A549 (cell line): Measurements from ENCODE around the gene CDC6. TPM values are rescaled to one million over a fixed set of nuclear protein-coding genes. Genes with fewer than 3 reads are reported as not detected.

Experiments used
- ATAC-seq, 2 experiments: fragments of 200-7000 bp in 1 of 2; fragments of >200 bp in 1 of 2; cut with Nextera tagmentation in 1 of 2; cut with Tn5 transposase in 1 of 2; 3 replicates each; pipeline versions ENCODE4 v1.8.0 to v1.9.1; 2018 to 2020; ENCODE audit warnings: mild to moderate bottlenecking in 1 of 2, moderate library complexity in 1 of 2
- CTCF ChIA-PET: fragments of 300-600 bp; sonication (Branson Sonifier 250); formaldehyde crosslinking; extraction: SDS; loops from one replicate; lab custom pipeline; 2021; ENCODE audit warnings: antibody characterized with exemption, inconsistent platforms; lab: Yijun Ruan, JAX
- POLR2A ChIA-PET: fragments of 350-600 bp; formaldehyde crosslinking; extraction: SDS; loops from one replicate; lab custom pipeline; 2021; ENCODE audit warnings: antibody characterized with exemption, inconsistent platforms; lab: Yijun Ruan, JAX
- DNase-seq, 2 experiments: peaks; one replicate each; pipeline versions ENCODE4 v3.0.0 to v3.0.0-alpha.2; 2011 to 2016; ENCODE audit warnings: low read depth in 1 of 2, low spot score in 1 of 2
- FAIRE-seq: peaks from 2 replicates; lab custom pipeline; 2011; peaks lifted over from hg19 to GRCh38; lab: Jason Lieb, UNC
- H3K27ac ChIP-seq, 2 experiments: fragments of >200 bp; sonication (Bioruptor Twin); formaldehyde crosslinking; 3 replicates each; pipeline ENCODE4 v1.5.1; 2016 to 2017
- H3K4me1 ChIP-seq: fragments of >200 bp; sonication (Bioruptor Twin); formaldehyde crosslinking; 3 replicates; pipeline ENCODE4 v1.6.1; 2016
- H3K4me2 ChIP-seq: fragments of >200 bp; sonication (Bioruptor Twin); formaldehyde crosslinking; 3 replicates; pipeline ENCODE4 v1.6.1; 2016
- H3K4me3 ChIP-seq: fragments of >200 bp; sonication (Bioruptor Twin); formaldehyde crosslinking; 3 replicates; pipeline ENCODE4 v1.5.1; 2016
- H3K9me3 ChIP-seq: fragments of >200 bp; sonication (Bioruptor Twin); formaldehyde crosslinking; 3 replicates; pipeline ENCODE4 v1.6.1; 2016
- BHLHE40 ChIP-seq: IDR thresholded peaks from 2 replicates; pipeline ENCODE4 v1.6.1; 2012; ENCODE audit warnings: low read depth, low read length, inconsistent platforms
- CBX2 ChIP-seq: fragments of 200-600 bp; sonication (generic); IDR thresholded peaks from 2 replicates; pipeline ENCODE4 v1.6.1; 2016; ENCODE audit warnings: low read depth, mild to moderate bottlenecking, borderline replicate concordance
- CHD4 ChIP-seq: fragments of 200-600 bp; sonication (generic); IDR thresholded peaks from 2 replicates; pipeline ENCODE4 v1.6.1; 2016; ENCODE audit warnings: antibody characterized with exemption, mild to moderate bottlenecking, borderline replicate concordance
- EHF ChIP-seq: fragments of 250-450 bp; sonication (Bioruptor Pico); IDR thresholded peaks from 2 replicates; pipeline ENCODE4 v1.5.0; 2020; ENCODE audit warnings: mild to moderate bottlenecking
- FOSB ChIP-seq: fragments of 250-450 bp; sonication (Bioruptor Pico); IDR thresholded peaks from 2 replicates; pipeline ENCODE4 v1.5.0; 2020; ENCODE audit warnings: mild to moderate bottlenecking, moderate library complexity
- FOXS1 ChIP-seq: fragments of 250-450 bp; sonication (Bioruptor Pico); IDR thresholded peaks from 2 replicates; pipeline ENCODE4 v1.5.0; 2020; ENCODE audit warnings: mild to moderate bottlenecking, moderate library complexity
- HEYL ChIP-seq: fragments of 250-450 bp; sonication (Bioruptor Pico); IDR thresholded peaks from 2 replicates; pipeline ENCODE4 v1.8.0; 2021; ENCODE audit warnings: mild to moderate bottlenecking, moderate library complexity
- HOXB5 ChIP-seq: fragments of 250-450 bp; sonication (Bioruptor Pico); IDR thresholded peaks from 2 replicates; pipeline ENCODE4 v1.5.0; 2020; ENCODE audit warnings: mild to moderate bottlenecking, moderate library complexity
- KDM1A ChIP-seq: fragments of 200-600 bp; sonication (generic); IDR thresholded peaks from 2 replicates; pipeline ENCODE4 v1.6.1; 2016; ENCODE audit warnings: low read depth, mild to moderate bottlenecking
- MAZ ChIP-seq: fragments of 150-350 bp; IDR thresholded peaks from 2 replicates; pipeline ENCODE4 v1.6.1; 2014; ENCODE audit warnings: antibody characterized with exemption, low read depth, low read length, borderline replicate concordance
- MYC ChIP-seq: IDR thresholded peaks from 2 replicates; pipeline ENCODE4 v1.6.1; 2012; ENCODE audit warnings: mild to moderate bottlenecking, inconsistent platforms, low read length, improper control_type of control experiment, borderline replicate concordance
- PHF8 ChIP-seq: fragments of 200-600 bp; sonication (generic); IDR thresholded peaks from 2 replicates; pipeline ENCODE4 v1.6.1; 2016; ENCODE audit warnings: low read depth, mild to moderate bottlenecking, antibody characterized with exemption, moderate library complexity, borderline replicate concordance
- POLR2A ChIP-seq: IDR thresholded peaks from 2 replicates; pipeline ENCODE4 v1.6.1; 2012; ENCODE audit warnings: mild to moderate bottlenecking, low read length
- SMC3 ChIP-seq: fragments of >200 bp; sonication (Bioruptor Twin); formaldehyde crosslinking; IDR thresholded peaks from 3 replicates; pipeline ENCODE4 v1.6.1; 2018; ENCODE audit warnings: inconsistent platforms
- TFCP2L1 ChIP-seq: fragments of 250-450 bp; sonication (Bioruptor Pico); IDR thresholded peaks from 2 replicates; pipeline ENCODE4 v1.5.0; 2021; ENCODE audit warnings: mild to moderate bottlenecking
- ZC3H11A ChIP-seq: fragments of 450-650 bp; IDR thresholded peaks from 2 replicates; pipeline ENCODE4 v1.6.1; 2014; ENCODE audit warnings: antibody characterized with exemption, mild to moderate bottlenecking
- ZNF302 ChIP-seq: fragments of 250-450 bp; sonication (Bioruptor Pico); IDR thresholded peaks from 2 replicates; pipeline ENCODE4 v1.9.0; 2021; ENCODE audit warnings: inconsistent platforms, mild to moderate bottlenecking, moderate library complexity
- WGBS: methylation state at CpG from one replicate; pipeline ENCODE4 v1.1.6; 2017; ENCODE audit errors: missing lambda C conversion rate; 5-methylcytosine and 5-hydroxymethylcytosine counted together
- polyA plus RNA-seq, 4 experiments: library from polyadenylated mRNA; depleted of rRNA in 3 of 4; stranded (reverse); fragments of >200 nt; fragmentation: RNase III in 1 of 4; extraction: RNeasy Plus Mini Kit Qiagen cat#74134 plus additional on column Dnase treatment in 1 of 4; gene quantifications; 2 replicates in 3 of 4; 3 replicates in 1 of 4; pipeline ENCODE4 v1.2.3, GENCODE V29; 2011 to 2017
- TF ChIP-seq, protein P1 (sequence below): fragments of 200-600 bp; sonication (generic); IDR thresholded peaks from 2 replicates; pipeline ENCODE4 v1.6.1; 2016; ENCODE audit warnings: antibody characterized with exemption, mild to moderate bottlenecking, moderate library complexity
- TF ChIP-seq, protein P2 (sequence below): fragments of 250-450 bp; sonication (Bioruptor Pico); IDR thresholded peaks from 2 replicates; pipeline ENCODE4 v1.5.0; 2021; ENCODE audit warnings: mild to moderate bottlenecking, moderate library complexity, borderline replicate concordance
- TF ChIP-seq, protein P3 (sequence below): IDR thresholded peaks from 2 replicates; pipeline ENCODE4 v1.6.1; 2012

CDC6 gene
- polyA plus RNA-seq, 2 of the 4 experiments (the other 2 are of a cell fraction), result 67.0 to 79.5 TPM

DNA sequence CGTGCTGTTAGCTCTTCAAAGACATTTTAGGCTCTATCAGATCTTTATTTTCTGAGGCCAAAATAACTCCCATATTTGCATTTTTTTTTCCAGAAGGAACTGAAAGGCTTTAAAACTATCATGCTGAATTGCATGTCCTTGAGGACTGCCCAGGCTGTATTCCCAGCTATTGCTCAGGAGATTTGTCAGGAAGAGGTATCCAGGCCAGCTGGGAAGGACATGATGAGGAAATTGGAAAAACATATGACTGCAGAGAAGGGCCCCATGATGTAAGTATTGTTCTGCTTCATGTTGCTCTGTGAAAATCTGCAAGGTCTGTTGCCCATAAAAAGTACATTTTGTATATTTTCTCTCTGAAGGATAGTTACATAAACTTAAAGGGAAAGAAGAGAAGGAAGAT, 5.7 kb downstream of the CDC6 start:
- no peak for DNase-seq
- peaks cover 16% of the 10 kb centered on the region for H3K4me1 ChIP-seq
- FAIRE-seq, result no peak
- TF ChIP-seq HOXB5 (no peak), EHF (CRISPR knock-in tag) (no peak), PHF8 (no peak), SMC3 (no peak), TFCP2L1 (CRISPR knock-in tag) (no peak)
- no peak for ATAC-seq
- ChIA-PET POLR2A (no interaction called here), CTCF (interaction anchor here (0.7 to 50.4 kb wide), 16 partner anchors 25 to 280 kb away, joined by 3 to 2395 read pairs (median 5); partner anchors contain the start of genes CSF3, GJD3, RARA and WIPF2)
- no peak overlapping the region for H3K4me3 ChIP-seq
- H3K27ac ChIP-seq, result no peak overlapping the region
- H3K4me2 ChIP-seq, result no peak overlapping the region
- WGBS, result 100% methylated on average over 1 of the region's 1 CpG
- H3K9me3 ChIP-seq, result no peaks in the 10 kb centered on the region

DNA sequence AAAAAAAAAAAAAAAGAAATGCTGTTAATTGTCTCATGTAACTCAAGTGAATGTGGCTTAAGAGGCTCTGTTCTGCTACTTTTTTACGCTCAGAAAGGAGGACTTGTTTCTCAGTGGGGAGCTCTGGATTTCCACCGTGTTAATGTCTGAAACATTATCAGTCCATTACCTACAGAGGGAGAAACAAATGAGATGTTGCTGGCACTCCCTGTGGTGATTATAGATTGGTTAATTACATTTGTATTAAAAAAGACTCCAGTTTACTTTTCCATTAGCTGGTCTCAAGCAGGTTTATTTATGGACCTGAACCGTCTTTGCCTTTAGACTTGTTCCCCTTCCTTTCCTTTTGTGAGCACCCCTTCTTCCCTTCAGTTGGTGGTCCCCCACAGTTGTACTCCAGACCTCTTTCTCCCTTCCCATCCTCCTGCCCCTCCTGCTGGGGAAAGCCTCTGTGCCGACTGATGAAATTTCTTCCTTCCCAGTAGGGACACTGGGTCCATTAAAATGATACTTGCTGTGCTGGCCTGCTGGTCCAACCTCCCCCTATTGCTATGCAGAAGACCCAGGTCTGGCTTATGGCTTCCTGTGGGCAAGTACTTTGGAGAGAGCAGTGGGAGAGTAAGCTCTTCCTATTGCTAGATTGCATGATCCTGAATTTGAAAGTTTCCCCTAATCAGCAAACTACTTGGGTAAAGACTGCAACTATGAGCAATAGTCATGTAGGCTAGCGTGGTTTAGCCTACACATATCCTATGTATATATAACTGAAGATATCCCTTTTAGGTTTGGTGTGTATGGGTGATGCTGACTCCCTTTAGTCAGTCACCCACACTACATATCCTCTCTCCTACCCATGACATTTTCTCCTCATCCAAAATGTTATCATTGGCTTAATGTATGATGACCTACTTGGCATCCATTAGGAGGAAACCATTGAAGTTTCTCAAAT, 8.1 kb downstream of the CDC6 start:
- H3K4me3 ChIP-seq, result no peak overlapping the region
- no peaks in the 10 kb centered on the region for H3K9me3 ChIP-seq
- 93% methylated on average over 5 of the region's 5 CpGs for WGBS
- TF ChIP-seq, protein P1, sequence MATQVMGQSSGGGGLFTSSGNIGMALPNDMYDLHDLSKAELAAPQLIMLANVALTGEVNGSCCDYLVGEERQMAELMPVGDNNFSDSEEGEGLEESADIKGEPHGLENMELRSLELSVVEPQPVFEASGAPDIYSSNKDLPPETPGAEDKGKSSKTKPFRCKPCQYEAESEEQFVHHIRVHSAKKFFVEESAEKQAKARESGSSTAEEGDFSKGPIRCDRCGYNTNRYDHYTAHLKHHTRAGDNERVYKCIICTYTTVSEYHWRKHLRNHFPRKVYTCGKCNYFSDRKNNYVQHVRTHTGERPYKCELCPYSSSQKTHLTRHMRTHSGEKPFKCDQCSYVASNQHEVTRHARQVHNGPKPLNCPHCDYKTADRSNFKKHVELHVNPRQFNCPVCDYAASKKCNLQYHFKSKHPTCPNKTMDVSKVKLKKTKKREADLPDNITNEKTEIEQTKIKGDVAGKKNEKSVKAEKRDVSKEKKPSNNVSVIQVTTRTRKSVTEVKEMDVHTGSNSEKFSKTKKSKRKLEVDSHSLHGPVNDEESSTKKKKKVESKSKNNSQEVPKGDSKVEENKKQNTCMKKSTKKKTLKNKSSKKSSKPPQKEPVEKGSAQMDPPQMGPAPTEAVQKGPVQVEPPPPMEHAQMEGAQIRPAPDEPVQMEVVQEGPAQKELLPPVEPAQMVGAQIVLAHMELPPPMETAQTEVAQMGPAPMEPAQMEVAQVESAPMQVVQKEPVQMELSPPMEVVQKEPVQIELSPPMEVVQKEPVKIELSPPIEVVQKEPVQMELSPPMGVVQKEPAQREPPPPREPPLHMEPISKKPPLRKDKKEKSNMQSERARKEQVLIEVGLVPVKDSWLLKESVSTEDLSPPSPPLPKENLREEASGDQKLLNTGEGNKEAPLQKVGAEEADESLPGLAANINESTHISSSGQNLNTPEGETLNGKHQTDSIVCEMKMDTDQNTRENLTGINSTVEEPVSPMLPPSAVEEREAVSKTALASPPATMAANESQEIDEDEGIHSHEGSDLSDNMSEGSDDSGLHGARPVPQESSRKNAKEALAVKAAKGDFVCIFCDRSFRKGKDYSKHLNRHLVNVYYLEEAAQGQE, result no peak
- TF ChIP-seq FOSB (CRISPR knock-in tag) (no peak), CBX2 (no peak), KDM1A (no peak), ZC3H11A (no peak), FOXS1 (CRISPR knock-in tag) (no peak)
- TF ChIP-seq, protein P2, sequence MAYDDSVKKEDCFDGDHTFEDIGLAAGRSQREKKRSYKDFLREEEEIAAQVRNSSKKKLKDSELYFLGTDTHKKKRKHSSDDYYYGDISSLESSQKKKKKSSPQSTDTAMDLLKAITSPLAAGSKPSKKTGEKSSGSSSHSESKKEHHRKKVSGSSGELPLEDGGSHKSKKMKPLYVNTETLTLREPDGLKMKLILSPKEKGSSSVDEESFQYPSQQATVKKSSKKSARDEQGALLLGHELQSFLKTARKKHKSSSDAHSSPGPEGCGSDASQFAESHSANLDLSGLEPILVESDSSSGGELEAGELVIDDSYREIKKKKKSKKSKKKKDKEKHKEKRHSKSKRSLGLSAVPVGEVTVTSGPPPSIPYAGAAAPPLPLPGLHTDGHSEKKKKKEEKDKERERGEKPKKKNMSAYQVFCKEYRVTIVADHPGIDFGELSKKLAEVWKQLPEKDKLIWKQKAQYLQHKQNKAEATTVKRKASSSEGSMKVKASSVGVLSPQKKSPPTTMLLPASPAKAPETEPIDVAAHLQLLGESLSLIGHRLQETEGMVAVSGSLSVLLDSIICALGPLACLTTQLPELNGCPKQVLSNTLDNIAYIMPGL (CRISPR knock-in tag), result no peak
- TF ChIP-seq, all 56 proteins: peak for 0
- POLR2A ChIA-PET, result no interaction called here
- Histone ChIP-seq H3K4me2 (no peak overlapping the region), H3K27ac (no peak overlapping the region), H3K4me1 (no peaks in the 10 kb centered on the region)
- DNase-seq, result no peak
- ATAC-seq, result no peak; a peak in 1 of 6 replicates
- CTCF ChIA-PET, result interaction anchor here (0.6 to 50.4 kb wide), 10 partner anchors 9 to 269 kb away, joined by 3 to 2395 read pairs (median 8); partner anchors contain the start of genes GJD3, RARA and WIPF2
- FAIRE-seq, result no peak

GRCh38 chr17:40297511-40297910, 9.8 kb downstream of the CDC6 start:
- no peak overlapping the region for H3K4me3 ChIP-seq
- WGBS, result 99% methylated on average over 2 of the region's 2 CpGs
- POLR2A ChIA-PET, result no interaction called here
- FAIRE-seq (no peak), DNase-seq (no peak), ATAC-seq (no peak)
- H3K4me1 ChIP-seq, result no peaks in the 10 kb centered on the region
- no peaks in the 10 kb centered on the region for H3K9me3 ChIP-seq
- H3K4me2 ChIP-seq, result no peak overlapping the region
- no peak overlapping the region for H3K27ac ChIP-seq
- no peak for TF ChIP-seq CHD4
- no peak for TF ChIP-seq HOXB5
- no peak for TF ChIP-seq PHF8
- TF ChIP-seq, protein P3, sequence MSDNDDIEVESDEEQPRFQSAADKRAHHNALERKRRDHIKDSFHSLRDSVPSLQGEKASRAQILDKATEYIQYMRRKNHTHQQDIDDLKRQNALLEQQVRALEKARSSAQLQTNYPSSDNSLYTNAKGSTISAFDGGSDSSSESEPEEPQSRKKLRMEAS, result no peak
- TF ChIP-seq MYC, result no peak
- no peak for TF ChIP-seq BHLHE40
- no peak for TF ChIP-seq POLR2A
- TF ChIP-seq ZNF302 (CRISPR knock-in tag), result no peak
- no peak for TF ChIP-seq HEYL (CRISPR knock-in tag)
- no peak for TF ChIP-seq MAZ
- TF ChIP-seq, all 56 proteins: peak for 0
- CTCF ChIA-PET, result interaction anchor here (1.3 to 50.4 kb wide), 4 partner anchors 21 to 129 kb away, joined by 3 to 2395 read pairs (median 650); partner anchors contain the start of genes GJD3 and RARA
